ENCODE measurements around the gene SPG21. TPM values are rescaled to one million over a fixed set of nuclear protein-coding genes. Genes with fewer than 3 reads are reported as not detected.

SPG21 gene
- total RNA-seq, 1 experiment from 2014 or later, result 66.6 TPM

DNA sequence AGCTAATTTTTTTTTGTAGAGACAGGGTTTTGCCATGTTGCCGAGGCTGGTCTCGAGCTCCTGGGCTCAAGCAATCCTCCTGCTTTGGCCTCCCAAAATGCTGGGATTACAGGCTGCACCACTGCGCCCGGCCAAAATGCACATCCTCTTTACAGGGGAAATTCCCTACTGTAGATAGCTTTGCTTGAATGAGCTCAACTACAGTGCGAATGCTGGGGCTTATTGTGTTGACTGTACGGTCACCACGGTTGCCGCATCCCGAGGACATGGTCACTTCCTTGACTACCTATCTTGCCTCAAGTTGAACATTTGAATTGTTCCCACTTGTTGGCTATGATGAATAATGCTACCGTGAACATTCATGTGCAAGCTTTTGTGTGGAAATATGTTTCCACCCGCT lies 45.0 kb upstream of the SPG21 start:
- Histone ChIP-seq H4K5ac (ENCODE audit: insufficient read length, low read depth, low read length) (no peak overlapping the region), H3K56ac (ENCODE audit: insufficient read length, low read depth, low read length) (no peak overlapping the region), H2BK120ac (ENCODE audit: low read depth, low read length, poor library complexity, severe bottlenecking) (no peak overlapping the region), H3K9me3 (ENCODE audit: control insufficient read depth, low read depth, low read length) (no peaks in the 10 kb centered on the region), H3K27me3 (ENCODE audit: insufficient read depth, low read length) (no peaks in the 10 kb centered on the region), H3K23me2 (ENCODE audit: insufficient read length, low read depth, low read length, poor library complexity, severe bottlenecking) (no peaks in the 10 kb centered on the region), H2BK5ac (ENCODE audit: insufficient read length, low read length) (no peak overlapping the region), H4K91ac (ENCODE audit: insufficient read length, low read depth, low read length) (no peak overlapping the region), H3K9ac (ENCODE audit: extremely low read depth, insufficient read length, low read length) (no peak overlapping the region), H3K14ac (ENCODE audit: insufficient read depth, low read length) (no peak overlapping the region), H4K8ac (replicated peaks; ENCODE audit: insufficient read length, low read depth, low read length) (no peak overlapping the region), H3K4ac (ENCODE audit: low read depth, low read length) (no peak overlapping the region), H2AK5ac (ENCODE audit: insufficient read length, low read length) (no peak overlapping the region), H3K79me2 (ENCODE audit: insufficient read depth, low read length) (no peaks in the 10 kb centered on the region), H3K79me1 (ENCODE audit: insufficient read depth, low read depth, low read length, poor library complexity, severe bottlenecking) (no peaks in the 10 kb centered on the region), H3K27ac (ENCODE audit: insufficient read length, low read depth, low read length) (no peak overlapping the region), H2AFZ (ENCODE audit: low read length) (no peak overlapping the region), H3K23ac (ENCODE audit: insufficient read length, low read depth, low read length) (no peak overlapping the region), H3K4me1 (ENCODE audit: insufficient read depth, low read length) (no peaks in the 10 kb centered on the region; the same call in 1 of the 2 replicates), H3K18ac (ENCODE audit: insufficient read length, low read depth, low read length) (no peak overlapping the region), H3T11ph (ENCODE audit: low read length) (no peak overlapping the region), H2BK15ac (ENCODE audit: low read depth, low read length) (no peak overlapping the region), H3K4me2 (ENCODE audit: insufficient read depth, insufficient read length, low read length) (no peak overlapping the region), H2BK12ac (ENCODE audit: insufficient read length, low read depth, low read length) (no peak overlapping the region), H2BK20ac (ENCODE audit: low read depth, low read length, poor library complexity, severe bottlenecking) (no peak overlapping the region), H4K20me1 (ENCODE audit: control insufficient read depth, insufficient read depth, insufficient read length) (no peaks in the 10 kb centered on the region)
- Mint-ChIP-seq H3K9me3 (no peaks in the 10 kb centered on the region), H3K27me3 (ENCODE audit: low read depth) (peaks cover 8% of the 10 kb centered on the region; the same call in 1 of the 2 replicates), H3K36me3 (ENCODE audit: insufficient read depth in 1 of 3, low read depth in 3 of 3) (no peaks in the 10 kb centered on the region), H3K4me3 (no peak overlapping the region), H3K4me1 (peaks cover 8% of the 10 kb centered on the region in 2 experiments), H3K27ac (no peak overlapping the region)
- no peak for DNase-seq
- WGBS (ENCODE audit: extremely low coverage, insufficient read length, low lambda C conversion rate), result no CpG with 5 or more reads among the region's 11 CpGs
- TF ChIP-seq, protein P1, sequence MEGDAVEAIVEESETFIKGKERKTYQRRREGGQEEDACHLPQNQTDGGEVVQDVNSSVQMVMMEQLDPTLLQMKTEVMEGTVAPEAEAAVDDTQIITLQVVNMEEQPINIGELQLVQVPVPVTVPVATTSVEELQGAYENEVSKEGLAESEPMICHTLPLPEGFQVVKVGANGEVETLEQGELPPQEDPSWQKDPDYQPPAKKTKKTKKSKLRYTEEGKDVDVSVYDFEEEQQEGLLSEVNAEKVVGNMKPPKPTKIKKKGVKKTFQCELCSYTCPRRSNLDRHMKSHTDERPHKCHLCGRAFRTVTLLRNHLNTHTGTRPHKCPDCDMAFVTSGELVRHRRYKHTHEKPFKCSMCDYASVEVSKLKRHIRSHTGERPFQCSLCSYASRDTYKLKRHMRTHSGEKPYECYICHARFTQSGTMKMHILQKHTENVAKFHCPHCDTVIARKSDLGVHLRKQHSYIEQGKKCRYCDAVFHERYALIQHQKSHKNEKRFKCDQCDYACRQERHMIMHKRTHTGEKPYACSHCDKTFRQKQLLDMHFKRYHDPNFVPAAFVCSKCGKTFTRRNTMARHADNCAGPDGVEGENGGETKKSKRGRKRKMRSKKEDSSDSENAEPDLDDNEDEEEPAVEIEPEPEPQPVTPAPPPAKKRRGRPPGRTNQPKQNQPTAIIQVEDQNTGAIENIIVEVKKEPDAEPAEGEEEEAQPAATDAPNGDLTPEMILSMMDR (conservative IDR thresholded peaks at IDR 0.05), result no peak
